Prostate gland (tissue), 1 donor: ENCODE data around the gene MNAT1.

Experiments
- POLR2A ChIP-seq: fragments of 450-650 bp; IDR thresholded peaks from one replicate; pipeline ENCODE4 v1.6.1; 2016; ENCODE audit warnings: antibody characterized with exemption, mild to moderate bottlenecking
- POLR2AphosphoS5 ChIP-seq: sonication (generic); formaldehyde crosslinking; IDR thresholded peaks from one replicate; pipeline ENCODE4 v1.6.1; 2017; ENCODE audit warnings: antibody characterized with exemption

DNA sequence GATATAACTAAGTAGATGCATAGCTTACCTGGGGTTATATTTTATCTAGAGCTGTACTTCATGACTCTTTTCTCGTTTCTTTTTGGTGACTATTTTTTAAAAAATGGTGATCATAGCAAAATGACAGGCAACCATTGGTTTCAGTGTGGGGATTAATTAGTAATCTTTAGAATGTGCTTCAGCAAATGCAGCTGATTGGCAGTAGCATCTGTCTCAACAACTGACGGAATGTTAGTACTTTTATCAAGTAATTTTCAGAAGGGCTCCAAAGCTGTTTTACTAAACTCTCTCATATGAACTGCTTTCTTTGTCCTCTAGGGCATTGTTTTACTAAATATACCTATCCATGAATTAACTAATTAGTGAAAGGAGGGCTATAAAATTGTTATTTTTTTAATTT lies 128.7 kb downstream of the MNAT1 start:
- TF ChIP-seq POLR2AphosphoS5, result no peak
- TF ChIP-seq POLR2A, result no peak
